HEK293 (cell line): ENCODE results near the gene MYO1E.

Experiments used
- CTCF ChIA-PET: fragments of 350-600 bp; formaldehyde crosslinking; extraction: SDS; loops from one replicate; lab custom pipeline; 2021; ENCODE audit warnings: antibody characterized with exemption; lab: Yijun Ruan, JAX
- POLR2A ChIA-PET: fragments of 300-600 bp; formaldehyde crosslinking; extraction: SDS; loops from one replicate; lab custom pipeline; 2020; ENCODE audit warnings: antibody characterized with exemption, inconsistent platforms; lab: Yijun Ruan, JAX
- H3K27ac ChIP-seq: fragments of 200-500 bp; sonication (Bioruptor generic); 2 replicates; pipeline ENCODE4 v1.5.1; 2014; ENCODE audit warnings: low read depth, low read length, control low read depth, inconsistent platforms; ENCODE audit errors: extremely low read depth
- H3K36me3 ChIP-seq, 2 experiments: fragments of 200-500 bp in 1 of 2; sonication (Bioruptor generic) in 1 of 2; 1 replicate in 1 of 2; 2 replicates in 1 of 2; pipeline ENCODE4 v1.5.1; 2014 to 2017; ENCODE audit warnings: inconsistent platforms in 2 of 2, low read length in 2 of 2; ENCODE audit not compliant: control insufficient read depth in 2 of 2, insufficient read depth in 1 of 2
- H3K4me1 ChIP-seq: fragments of 200-500 bp; sonication (Bioruptor generic); 2 replicates; pipeline ENCODE4 v1.5.1; 2014; ENCODE audit warnings: mild to moderate bottlenecking, low read length, inconsistent platforms; ENCODE audit not compliant: control insufficient read depth, insufficient read depth
- H3K4me3 ChIP-seq: 2 replicates; pipeline ENCODE4 v1.5.1; 2011; ENCODE audit warnings: low read depth, mild to moderate bottlenecking, control low read depth, low read length, moderate library complexity
- H3K9me3 ChIP-seq: fragments of 200-500 bp; sonication (Bioruptor generic); 2 replicates; pipeline ENCODE4 v1.5.1; 2014; ENCODE audit warnings: low read depth, low read length, inconsistent platforms; ENCODE audit not compliant: control insufficient read depth, insufficient read depth
- BCL11A ChIP-seq: fragments of 450-650 bp; formaldehyde crosslinking; IDR thresholded peaks from 2 replicates; pipeline ENCODE4 v1.5.1; 2016; ENCODE audit warnings: low read depth, missing biosample characterization, missing genetic modification characterization
- BCL11B ChIP-seq: fragments of 450-650 bp; formaldehyde crosslinking; IDR thresholded peaks from 2 replicates; pipeline ENCODE4 v1.5.1; 2016; ENCODE audit warnings: low read depth, missing biosample characterization, missing genetic modification characterization
- OSR2 ChIP-seq: fragments of 450-650 bp; formaldehyde crosslinking; IDR thresholded peaks from 2 replicates; pipeline ENCODE4 v1.5.1; 2016; ENCODE audit warnings: missing biosample characterization, missing genetic modification characterization
- SP7 ChIP-seq: fragments of 450-650 bp; formaldehyde crosslinking; IDR thresholded peaks from 2 replicates; pipeline ENCODE4 v1.5.1; 2016; ENCODE audit warnings: missing biosample characterization, missing genetic modification characterization
- ZFHX2 ChIP-seq: fragments of 450-650 bp; formaldehyde crosslinking; conservative IDR thresholded peaks from 2 replicates; pipeline ENCODE4 v1.5.1; 2016; ENCODE audit warnings: missing biosample characterization, missing genetic modification characterization
- ZFP37 ChIP-seq: fragments of 450-650 bp; formaldehyde crosslinking; IDR thresholded peaks from 2 replicates; pipeline ENCODE4 v1.5.1; 2016; ENCODE audit warnings: missing biosample characterization, missing genetic modification characterization
- ZFP69B ChIP-seq: fragments of 450-650 bp; formaldehyde crosslinking; IDR thresholded peaks from 2 replicates; pipeline ENCODE4 v1.5.1; 2016; ENCODE audit warnings: missing biosample characterization, missing genetic modification characterization
- ZNF114 ChIP-seq: fragments of 450-650 bp; formaldehyde crosslinking; IDR thresholded peaks from 2 replicates; pipeline ENCODE4 v1.5.0; 2017; ENCODE audit warnings: missing biosample characterization, missing genetic modification characterization
- ZNF140 ChIP-seq: fragments of 450-650 bp; formaldehyde crosslinking; IDR thresholded peaks from 2 replicates; pipeline ENCODE4 v1.5.1; 2016; ENCODE audit warnings: missing biosample characterization, missing genetic modification characterization
- ZNF184 ChIP-seq: fragments of 450-650 bp; IDR thresholded peaks from 2 replicates; pipeline ENCODE4 v1.5.1; 2018; ENCODE audit warnings: missing biosample characterization, mild to moderate bottlenecking, missing genetic modification characterization
- ZNF221 ChIP-seq: fragments of 450-650 bp; formaldehyde crosslinking; IDR thresholded peaks from 2 replicates; pipeline ENCODE4 v1.5.1; 2017; ENCODE audit warnings: missing biosample characterization, missing genetic modification characterization, borderline replicate concordance
- ZNF239 ChIP-seq: fragments of 450-650 bp; formaldehyde crosslinking; IDR thresholded peaks from 2 replicates; pipeline ENCODE4 v1.5.1; 2016; ENCODE audit warnings: missing biosample characterization, missing genetic modification characterization
- ZNF24 ChIP-seq: fragments of 450-650 bp; formaldehyde crosslinking; IDR thresholded peaks from 2 replicates; pipeline ENCODE4 v1.5.1; 2016; ENCODE audit warnings: missing biosample characterization, missing genetic modification characterization
- ZNF394 ChIP-seq: fragments of 450-650 bp; formaldehyde crosslinking; IDR thresholded peaks from 2 replicates; pipeline ENCODE4 v1.5.1; 2016; ENCODE audit warnings: missing biosample characterization, missing genetic modification characterization, mild to moderate bottlenecking, moderate library complexity, borderline replicate concordance
- ZNF48 ChIP-seq: fragments of 450-650 bp; formaldehyde crosslinking; IDR thresholded peaks from 2 replicates; pipeline ENCODE4 v1.5.1; 2016; ENCODE audit warnings: missing biosample characterization, missing genetic modification characterization
- ZNF626 ChIP-seq: fragments of 450-650 bp; sonication (Bioruptor Pico); formaldehyde crosslinking; IDR thresholded peaks from 2 replicates; pipeline ENCODE4 v1.5.1; 2018; ENCODE audit warnings: missing biosample characterization, missing genetic modification characterization, inconsistent platforms
- ZNF76 ChIP-seq: fragments of 450-650 bp; formaldehyde crosslinking; IDR thresholded peaks from 2 replicates; pipeline ENCODE4; 2016; ENCODE audit warnings: low read depth, missing biosample characterization, missing genetic modification characterization, borderline replicate concordance
- ZNF792 ChIP-seq: fragments of 450-650 bp; formaldehyde crosslinking; IDR thresholded peaks from 2 replicates; pipeline ENCODE4 v1.5.1; 2016; ENCODE audit warnings: missing biosample characterization, missing genetic modification characterization
- ZNF837 ChIP-seq: fragments of 450-650 bp; formaldehyde crosslinking; IDR thresholded peaks from 2 replicates; pipeline ENCODE4 v1.5.1; 2016; ENCODE audit warnings: missing biosample characterization, missing genetic modification characterization
- ZNF843 ChIP-seq: fragments of 450-650 bp; formaldehyde crosslinking; IDR thresholded peaks from 2 replicates; pipeline ENCODE4 v1.5.1; 2016; ENCODE audit warnings: missing biosample characterization, missing genetic modification characterization
- TF ChIP-seq, protein P1 (sequence below): fragments of 450-650 bp; IDR thresholded peaks from 2 replicates; pipeline ENCODE4 v1.5.1; 2018; ENCODE audit warnings: missing biosample characterization, missing genetic modification characterization
- TF ChIP-seq, protein P2 (sequence below): fragments of 450-650 bp; formaldehyde crosslinking; IDR thresholded peaks from 2 replicates; pipeline ENCODE4 v1.5.1; 2016; ENCODE audit warnings: missing biosample characterization, missing genetic modification characterization
- TF ChIP-seq, protein P3 (sequence below): fragments of 450-650 bp; formaldehyde crosslinking; IDR thresholded peaks from 2 replicates; pipeline ENCODE4 v1.5.1; 2017; ENCODE audit warnings: missing biosample characterization, missing genetic modification characterization

Gene MYO1E

DNA sequence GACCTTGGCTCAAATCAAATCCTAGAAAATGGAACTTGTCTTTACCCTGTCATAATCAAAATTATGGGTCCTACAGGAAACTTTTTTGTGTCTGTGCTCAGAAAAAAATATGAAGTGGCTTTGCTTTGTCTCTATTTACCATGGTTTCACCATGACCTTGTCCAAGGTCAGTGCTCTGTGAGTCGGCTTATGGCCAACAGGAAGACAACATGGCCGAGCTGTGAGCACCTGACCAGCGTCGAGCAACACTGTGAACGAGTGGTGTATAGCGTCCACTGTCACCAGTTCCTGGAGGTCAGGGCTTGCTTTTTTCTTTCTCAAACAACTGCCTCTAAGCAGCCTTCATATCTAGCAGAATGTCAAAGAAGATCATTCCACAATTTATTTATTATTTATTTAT, 67.9 kb downstream of the MYO1E start (continued):
- TF ChIP-seq, protein P1, sequence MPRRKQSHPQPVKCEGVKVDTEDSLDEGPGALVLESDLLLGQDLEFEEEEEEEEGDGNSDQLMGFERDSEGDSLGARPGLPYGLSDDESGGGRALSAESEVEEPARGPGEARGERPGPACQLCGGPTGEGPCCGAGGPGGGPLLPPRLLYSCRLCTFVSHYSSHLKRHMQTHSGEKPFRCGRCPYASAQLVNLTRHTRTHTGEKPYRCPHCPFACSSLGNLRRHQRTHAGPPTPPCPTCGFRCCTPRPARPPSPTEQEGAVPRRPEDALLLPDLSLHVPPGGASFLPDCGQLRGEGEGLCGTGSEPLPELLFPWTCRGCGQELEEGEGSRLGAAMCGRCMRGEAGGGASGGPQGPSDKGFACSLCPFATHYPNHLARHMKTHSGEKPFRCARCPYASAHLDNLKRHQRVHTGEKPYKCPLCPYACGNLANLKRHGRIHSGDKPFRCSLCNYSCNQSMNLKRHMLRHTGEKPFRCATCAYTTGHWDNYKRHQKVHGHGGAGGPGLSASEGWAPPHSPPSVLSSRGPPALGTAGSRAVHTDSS (tag by site-specific recombination), result no peak
- TF ChIP-seq ZFP37 (no peak), BCL11A (tag by site-specific recombination) (no peak), ZNF792 (no peak), ZNF837 (tag by site-specific recombination) (no peak), BCL11B (no peak), ZNF394 (tag by site-specific recombination) (no peak), ZFHX2 (no peak)
- TF ChIP-seq, all 188 proteins: peak for 0

DNA sequence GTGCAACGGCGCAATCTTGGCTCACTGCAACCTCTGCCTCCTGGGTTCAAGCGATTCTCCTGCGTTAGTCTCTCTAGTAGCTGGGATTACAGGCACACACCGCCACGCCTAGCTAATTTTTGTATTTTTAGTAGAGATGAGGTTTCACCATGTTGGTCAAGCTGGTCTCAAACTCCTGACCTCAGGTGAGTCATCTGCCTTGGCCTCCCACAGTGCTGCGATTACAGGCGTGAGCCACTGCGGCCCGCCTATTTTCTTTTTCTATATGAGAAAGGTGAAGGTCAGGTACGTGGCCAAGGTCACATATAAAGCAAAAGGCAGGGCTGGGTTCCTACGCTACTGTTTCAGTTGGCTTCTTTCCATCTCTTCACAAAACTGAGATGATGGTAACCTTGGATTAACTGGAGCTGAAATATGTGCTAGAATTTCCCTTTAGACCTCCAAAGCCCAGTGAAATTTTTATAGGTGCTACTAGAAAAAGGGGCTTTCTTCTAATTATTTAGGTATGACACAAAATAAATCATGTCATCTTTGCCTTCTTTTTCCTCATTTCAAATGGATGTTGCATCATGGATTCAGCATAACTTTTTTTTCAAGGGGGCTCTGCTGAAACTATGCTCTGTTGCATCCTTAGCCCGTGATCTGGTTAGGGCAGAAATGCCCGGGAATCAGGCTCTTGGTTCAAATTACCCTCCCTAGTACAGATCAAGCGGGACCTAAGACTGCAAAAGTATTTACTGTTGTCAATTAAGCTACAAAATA, 68.5 kb downstream of the MYO1E start:
- CTCF ChIA-PET, result no interaction called here
- TF ChIP-seq, protein P2, sequence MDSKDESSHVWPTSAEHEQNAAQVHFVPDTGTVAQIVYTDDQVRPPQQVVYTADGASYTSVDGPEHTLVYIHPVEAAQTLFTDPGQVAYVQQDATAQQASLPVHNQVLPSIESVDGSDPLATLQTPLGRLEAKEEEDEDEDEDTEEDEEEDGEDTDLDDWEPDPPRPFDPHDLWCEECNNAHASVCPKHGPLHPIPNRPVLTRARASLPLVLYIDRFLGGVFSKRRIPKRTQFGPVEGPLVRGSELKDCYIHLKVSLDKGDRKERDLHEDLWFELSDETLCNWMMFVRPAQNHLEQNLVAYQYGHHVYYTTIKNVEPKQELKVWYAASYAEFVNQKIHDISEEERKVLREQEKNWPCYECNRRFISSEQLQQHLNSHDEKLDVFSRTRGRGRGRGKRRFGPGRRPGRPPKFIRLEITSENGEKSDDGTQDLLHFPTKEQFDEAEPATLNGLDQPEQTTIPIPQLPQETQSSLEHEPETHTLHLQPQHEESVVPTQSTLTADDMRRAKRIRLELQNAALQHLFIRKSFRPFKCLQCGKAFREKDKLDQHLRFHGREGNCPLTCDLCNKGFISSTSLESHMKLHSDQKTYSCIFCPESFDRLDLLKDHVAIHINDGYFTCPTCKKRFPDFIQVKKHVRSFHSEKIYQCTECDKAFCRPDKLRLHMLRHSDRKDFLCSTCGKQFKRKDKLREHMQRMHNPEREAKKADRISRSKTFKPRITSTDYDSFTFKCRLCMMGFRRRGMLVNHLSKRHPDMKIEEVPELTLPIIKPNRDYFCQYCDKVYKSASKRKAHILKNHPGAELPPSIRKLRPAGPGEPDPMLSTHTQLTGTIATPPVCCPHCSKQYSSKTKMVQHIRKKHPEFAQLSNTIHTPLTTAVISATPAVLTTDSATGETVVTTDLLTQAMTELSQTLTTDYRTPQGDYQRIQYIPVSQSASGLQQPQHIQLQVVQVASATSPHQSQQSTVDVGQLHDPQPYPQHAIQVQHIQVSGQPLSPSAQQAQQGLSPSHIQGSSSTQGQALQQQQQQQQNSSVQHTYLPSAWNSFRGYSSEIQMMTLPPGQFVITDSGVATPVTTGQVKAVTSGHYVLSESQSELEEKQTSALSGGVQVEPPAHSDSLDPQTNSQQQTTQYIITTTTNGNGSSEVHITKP (tag by site-specific recombination), result no peak
- TF ChIP-seq, protein P3, sequence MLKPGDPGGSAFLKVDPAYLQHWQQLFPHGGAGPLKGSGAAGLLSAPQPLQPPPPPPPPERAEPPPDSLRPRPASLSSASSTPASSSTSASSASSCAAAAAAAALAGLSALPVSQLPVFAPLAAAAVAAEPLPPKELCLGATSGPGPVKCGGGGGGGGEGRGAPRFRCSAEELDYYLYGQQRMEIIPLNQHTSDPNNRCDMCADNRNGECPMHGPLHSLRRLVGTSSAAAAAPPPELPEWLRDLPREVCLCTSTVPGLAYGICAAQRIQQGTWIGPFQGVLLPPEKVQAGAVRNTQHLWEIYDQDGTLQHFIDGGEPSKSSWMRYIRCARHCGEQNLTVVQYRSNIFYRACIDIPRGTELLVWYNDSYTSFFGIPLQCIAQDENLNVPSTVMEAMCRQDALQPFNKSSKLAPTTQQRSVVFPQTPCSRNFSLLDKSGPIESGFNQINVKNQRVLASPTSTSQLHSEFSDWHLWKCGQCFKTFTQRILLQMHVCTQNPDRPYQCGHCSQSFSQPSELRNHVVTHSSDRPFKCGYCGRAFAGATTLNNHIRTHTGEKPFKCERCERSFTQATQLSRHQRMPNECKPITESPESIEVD (tag by site-specific recombination), result 0 out of 2 replicates have a peak, but pooled peaks have one; percentile 13
- no peak for TF ChIP-seq ZNF239 (tag by site-specific recombination)
- TF ChIP-seq ZNF114 (tag by site-specific recombination), result no peak
- TF ChIP-seq ZNF626 (tag by site-specific recombination), result no peak
- no peak for TF ChIP-seq ZFP69B
- TF ChIP-seq ZNF843 (tag by site-specific recombination), result no peak
- TF ChIP-seq ZNF140 (tag by site-specific recombination), result no peak
- TF ChIP-seq ZNF76 (tag by site-specific recombination), result no peak
- TF ChIP-seq ZNF24 (tag by site-specific recombination), result no peak
- no peak for TF ChIP-seq BCL11A (tag by site-specific recombination)
- TF ChIP-seq ZNF221 (tag by site-specific recombination), result no peak
- TF ChIP-seq OSR2 (tag by site-specific recombination), result no peak
- TF ChIP-seq ZNF48, result no peak
- TF ChIP-seq ZNF184, result no peak
- peak; percentile 43 for TF ChIP-seq SP7
- H3K4me1 ChIP-seq, result peaks cover 17% of the 10 kb centered on the region
- H3K36me3 ChIP-seq, result no peaks in the 10 kb centered on the region
- POLR2A ChIA-PET, result interaction anchor here (0.6 to 0.7 kb wide), 3 partner anchors 25 to 145 kb away, joined by 3 to 5 read pairs (median 4); no protein-coding TSS in a partner anchor
- H3K27ac ChIP-seq, result no peak overlapping the region
- H3K9me3 ChIP-seq, result no peaks in the 10 kb centered on the region
- H3K4me3 ChIP-seq, result no peak overlapping the region
